PFSK-1 (cell line): ENCODE measurements around the gene SCUBE3.

Source experiments
- FOXP2 ChIP-seq: optimal IDR thresholded peaks from 2 replicates; pipeline ENCODE3; 2011; ENCODE audit warnings: borderline replicate concordance, control low read depth, inconsistent platforms; ENCODE audit not compliant: insufficient read depth; ENCODE audit errors: extremely low read length, extremely low read depth
- POLR2AphosphoS5 ChIP-seq: IDR thresholded peaks from 2 replicates; pipeline ENCODE4 v1.6.1; 2012; ENCODE audit warnings: low read depth, mild to moderate bottlenecking, control low read depth, low read length, moderate library complexity
- SIN3A ChIP-seq: IDR thresholded peaks from 2 replicates; pipeline ENCODE4 v1.6.1; 2012; ENCODE audit warnings: mild to moderate bottlenecking, low read length, moderate library complexity, borderline replicate concordance; ENCODE audit not compliant: insufficient read depth
- TAF1 ChIP-seq: IDR thresholded peaks from 2 replicates; pipeline ENCODE4 v1.6.1; 2012; ENCODE audit warnings: low read length, control low read depth, borderline replicate concordance; ENCODE audit not compliant: insufficient read depth
- TF ChIP-seq, protein P1 (sequence below), 2 experiments: IDR thresholded peaks; 2 replicates each; pipeline versions ENCODE4 v1.6.1 to v1.8.0; 2011 to 2012; ENCODE audit warnings: low read depth in 2 of 2, low read length in 2 of 2, control low read depth in 1 of 2, inconsistent platforms in 1 of 2, mild to moderate bottlenecking in 1 of 2, moderate library complexity in 1 of 2; ENCODE audit not compliant: insufficient read depth in 1 of 2

Gene SCUBE3

DNA sequence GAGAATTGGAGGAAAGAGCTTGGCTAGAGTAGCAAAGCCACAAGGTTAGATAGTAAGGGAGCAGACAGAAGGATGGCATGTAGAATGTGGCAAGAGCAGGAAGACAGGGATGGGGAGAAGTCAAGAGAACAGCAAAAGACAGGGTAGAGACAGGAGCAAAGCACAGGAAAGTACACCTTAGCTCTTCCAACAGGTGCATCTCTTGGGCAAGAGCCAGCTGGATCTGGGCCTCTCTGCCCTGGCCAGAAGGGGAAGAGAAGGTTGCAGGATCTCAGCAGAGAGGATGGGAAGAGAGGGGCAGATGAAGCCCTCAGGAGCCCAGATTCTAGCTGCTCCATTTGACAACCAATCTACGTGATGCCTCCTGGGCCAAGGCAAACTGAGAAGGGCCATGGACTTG is 16.7 kb downstream of the SCUBE3 start:
- TF ChIP-seq, protein P1, sequence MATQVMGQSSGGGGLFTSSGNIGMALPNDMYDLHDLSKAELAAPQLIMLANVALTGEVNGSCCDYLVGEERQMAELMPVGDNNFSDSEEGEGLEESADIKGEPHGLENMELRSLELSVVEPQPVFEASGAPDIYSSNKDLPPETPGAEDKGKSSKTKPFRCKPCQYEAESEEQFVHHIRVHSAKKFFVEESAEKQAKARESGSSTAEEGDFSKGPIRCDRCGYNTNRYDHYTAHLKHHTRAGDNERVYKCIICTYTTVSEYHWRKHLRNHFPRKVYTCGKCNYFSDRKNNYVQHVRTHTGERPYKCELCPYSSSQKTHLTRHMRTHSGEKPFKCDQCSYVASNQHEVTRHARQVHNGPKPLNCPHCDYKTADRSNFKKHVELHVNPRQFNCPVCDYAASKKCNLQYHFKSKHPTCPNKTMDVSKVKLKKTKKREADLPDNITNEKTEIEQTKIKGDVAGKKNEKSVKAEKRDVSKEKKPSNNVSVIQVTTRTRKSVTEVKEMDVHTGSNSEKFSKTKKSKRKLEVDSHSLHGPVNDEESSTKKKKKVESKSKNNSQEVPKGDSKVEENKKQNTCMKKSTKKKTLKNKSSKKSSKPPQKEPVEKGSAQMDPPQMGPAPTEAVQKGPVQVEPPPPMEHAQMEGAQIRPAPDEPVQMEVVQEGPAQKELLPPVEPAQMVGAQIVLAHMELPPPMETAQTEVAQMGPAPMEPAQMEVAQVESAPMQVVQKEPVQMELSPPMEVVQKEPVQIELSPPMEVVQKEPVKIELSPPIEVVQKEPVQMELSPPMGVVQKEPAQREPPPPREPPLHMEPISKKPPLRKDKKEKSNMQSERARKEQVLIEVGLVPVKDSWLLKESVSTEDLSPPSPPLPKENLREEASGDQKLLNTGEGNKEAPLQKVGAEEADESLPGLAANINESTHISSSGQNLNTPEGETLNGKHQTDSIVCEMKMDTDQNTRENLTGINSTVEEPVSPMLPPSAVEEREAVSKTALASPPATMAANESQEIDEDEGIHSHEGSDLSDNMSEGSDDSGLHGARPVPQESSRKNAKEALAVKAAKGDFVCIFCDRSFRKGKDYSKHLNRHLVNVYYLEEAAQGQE (IDR thresholded peaks at IDR 0.05; ENCODE audit: insufficient read depth in 1 of 2, low read depth in 2 of 2, low read length in 2 of 2) = no peak
- no peak for TF ChIP-seq SIN3A
- TF ChIP-seq TAF1 = no peak
- no peak for TF ChIP-seq FOXP2
- no peak for TF ChIP-seq POLR2AphosphoS5

DNA sequence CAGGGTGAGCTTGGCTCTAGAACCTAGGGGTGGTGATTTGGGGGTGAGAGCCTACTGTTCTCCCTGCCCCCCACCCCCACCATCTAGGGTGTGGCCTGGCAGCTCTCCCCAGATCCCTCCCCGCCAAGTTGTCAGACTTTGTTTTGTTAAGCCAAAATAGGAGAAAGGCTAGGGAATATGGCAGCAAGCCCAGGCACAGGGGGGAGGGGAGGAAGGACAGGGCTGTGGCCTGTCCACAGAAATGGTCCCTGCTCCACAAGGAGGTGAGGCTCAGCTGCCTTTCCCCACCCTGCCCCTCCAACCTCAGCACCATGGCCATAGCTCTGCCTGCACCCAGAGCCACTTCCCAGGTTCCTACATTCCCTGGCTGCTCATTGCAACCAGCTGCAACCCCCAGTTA is 17.2 kb downstream of the SCUBE3 start:
- no peak for TF ChIP-seq TAF1
- TF ChIP-seq FOXP2 = no peak
- TF ChIP-seq, protein P1 (IDR thresholded peaks at IDR 0.05; ENCODE audit: insufficient read depth in 1 of 2, low read depth in 2 of 2, low read length in 2 of 2) = no peak
- no peak for TF ChIP-seq POLR2AphosphoS5
- TF ChIP-seq SIN3A = no peak

DNA sequence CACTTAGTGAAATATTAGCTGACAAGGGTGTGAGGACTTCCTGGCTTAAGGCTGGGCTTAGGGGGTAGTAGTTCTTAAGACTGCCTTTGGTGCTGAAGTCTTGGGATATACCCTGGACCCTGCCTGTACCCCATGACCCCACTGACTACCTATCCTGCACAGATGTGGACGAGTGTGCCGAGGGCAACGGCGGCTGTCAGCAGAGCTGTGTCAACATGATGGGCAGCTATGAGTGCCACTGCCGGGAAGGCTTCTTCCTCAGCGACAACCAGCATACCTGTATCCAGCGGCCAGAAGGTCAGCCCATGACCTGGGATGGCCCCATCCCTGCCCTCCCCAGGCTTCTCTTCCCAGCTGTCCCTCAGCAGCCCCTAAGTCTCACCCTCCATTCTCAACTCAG is 17.8 kb downstream of the SCUBE3 start:
- no peak for TF ChIP-seq FOXP2
- TF ChIP-seq POLR2AphosphoS5 = no peak
- TF ChIP-seq, protein P1 (IDR thresholded peaks at IDR 0.05; ENCODE audit: insufficient read depth in 1 of 2, low read depth in 2 of 2, low read length in 2 of 2) = no peak
- TF ChIP-seq SIN3A = no peak
- TF ChIP-seq TAF1 = no peak

DNA sequence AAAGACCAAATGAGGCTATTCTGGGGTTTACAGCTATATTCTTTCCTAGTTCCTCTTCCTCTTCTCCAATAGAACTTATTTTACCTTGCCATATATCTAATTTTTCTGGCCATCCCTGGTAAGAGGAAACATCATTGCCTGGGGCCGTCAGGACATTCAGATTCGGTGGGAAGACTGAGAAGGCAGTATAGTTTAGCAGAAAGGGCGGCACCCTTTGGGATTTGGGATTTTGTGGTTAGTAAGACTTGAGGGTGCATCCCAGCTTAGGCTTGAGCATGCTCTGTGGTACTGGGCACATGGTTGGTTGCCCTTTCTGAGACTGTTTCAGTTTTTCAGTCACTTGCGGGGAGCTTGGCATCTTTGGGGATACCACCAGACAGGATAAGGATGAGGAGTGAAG is 21.1 kb downstream of the SCUBE3 start:
- TF ChIP-seq, protein P1 (IDR thresholded peaks at IDR 0.05; ENCODE audit: insufficient read depth in 1 of 2, low read depth in 2 of 2, low read length in 2 of 2) = no peak

DNA sequence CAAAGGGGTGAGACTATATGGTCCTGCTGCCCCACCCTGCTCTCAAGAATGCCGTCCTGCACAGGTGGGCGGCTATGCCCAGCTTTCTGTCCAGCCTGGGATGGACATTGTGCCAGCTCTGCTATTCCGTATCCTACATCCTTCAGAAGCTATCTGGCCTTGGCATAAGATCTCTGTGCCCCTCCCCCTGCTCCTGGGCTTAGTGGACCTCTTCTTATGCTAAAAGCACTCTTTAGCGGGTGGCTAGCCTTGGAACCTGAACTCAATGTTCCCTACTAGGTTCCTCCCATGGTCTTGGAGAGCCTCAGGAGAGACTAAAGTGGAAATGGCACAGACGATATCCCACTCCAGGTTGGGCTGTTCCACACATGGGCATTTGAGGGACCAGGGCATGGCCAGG is 22.5 kb downstream of the SCUBE3 start:
- TF ChIP-seq SIN3A = no peak
- TF ChIP-seq, protein P1 (IDR thresholded peaks at IDR 0.05; ENCODE audit: insufficient read depth in 1 of 2, low read depth in 2 of 2, low read length in 2 of 2) = no peak
- no peak for TF ChIP-seq TAF1
- TF ChIP-seq POLR2AphosphoS5 = no peak
- no peak for TF ChIP-seq FOXP2
